ENCODE measurements around the gene SEPTIN1. TPM values are rescaled to one million over a fixed set of nuclear protein-coding genes. Genes with fewer than 3 reads are reported as not detected.

SEPTIN1 gene
- total and polyA plus RNA-seq, 8 donors = 2.5 to 6.3 (median 3.1) TPM

GRCh38 chr16:30374538-30374937, 7.8 kb downstream of the SEPTIN1 start, which contains the start of gene MYL11:
Gene MYL11, plus strand, starts transcription at chr16:30374802. Its CDS starts 56 bp downstream, at chr16:30374858.
- intact Hi-C loops (cut with DNase I) = no loop called here
- DNase-seq = no peak
- Histone ChIP-seq H3K36me3 (no peaks in the 10 kb centered on the region), H3K9me3 (no peaks in the 10 kb centered on the region), H3K4me3 (no peak within 1 kb of the TSS), H3K27me3 (no peaks in the 10 kb centered on the region), H3K27ac (no peak within 1 kb of the TSS), H3K4me1 (peaks cover 4 to 31% of the 10 kb centered on the region in 2 donors)
- no peak for ATAC-seq
- no peak for TF ChIP-seq CTCF (IDR thresholded peaks at IDR 0.05)

- no peak overlapping the region for H3K27ac ChIP-seq
Measured at GRCh38 chr16:30372725-30373124, 9.6 kb downstream of the SEPTIN1 start.

GRCh38 chr16:30372038-30372712, 10.2 kb downstream of the SEPTIN1 start:
- no peak for DNase-seq
- no peak overlapping the region for H3K4me3 ChIP-seq
- no peaks in the 10 kb centered on the region for H3K9me3 ChIP-seq
- no peak for ATAC-seq
- no peaks in the 10 kb centered on the region for H3K36me3 ChIP-seq
- intact Hi-C loops (cut with DNase I) = no loop called here
- H3K27me3 ChIP-seq = no peaks in the 10 kb centered on the region
- no peak overlapping the region for H3K27ac ChIP-seq
- H3K4me1 ChIP-seq = peaks cover 5 to 31% of the 10 kb centered on the region in 2 donors
- TF ChIP-seq CTCF (IDR thresholded peaks at IDR 0.05) = no peak

More at GRCh38 chr16:30372725-30373124, 9.6 kb downstream of the SEPTIN1 start:
- H3K4me3 ChIP-seq = no peak overlapping the region
- TF ChIP-seq CTCF (IDR thresholded peaks at IDR 0.05) = no peak
- no peaks in the 10 kb centered on the region for H3K9me3 ChIP-seq
- H3K36me3 ChIP-seq = no peaks in the 10 kb centered on the region
- ATAC-seq (no peak), DNase-seq (no peak)
- intact Hi-C loops (cut with DNase I) = no loop called here
- peaks cover 4 to 31% of the 10 kb centered on the region in 2 donors for H3K4me1 ChIP-seq
- no peaks in the 10 kb centered on the region for H3K27me3 ChIP-seq

GRCh38 chr16:30371248-30371816, 11.0 kb downstream of the SEPTIN1 start:
- Histone ChIP-seq H3K4me3 (peak overlapping the region; percentile 31 to 43), H3K27ac (peak overlapping the region; percentile 90 to 92), H3K27me3 (no peaks in the 10 kb centered on the region), H3K9me3 (no peaks in the 10 kb centered on the region), H3K36me3 (peaks cover 0 to 5% of the 10 kb centered on the region in 2 donors), H3K4me1 (peaks cover 4 to 35% of the 10 kb centered on the region in 2 donors)
- DNase-seq (no peak), ATAC-seq (no peak)
- intact Hi-C loops (cut with DNase I) = no loop called here
- no peak for TF ChIP-seq CTCF (IDR thresholded peaks at IDR 0.05)

- H3K27ac ChIP-seq = peak within 1 kb of the TSS; percentile 90 to 92
- H3K9me3 ChIP-seq = no peaks in the 10 kb centered on the region
- DNase-seq = peak; percentile 96 to 100 (median 98)
- intact Hi-C loops (cut with DNase I) = no loop called here
- TF ChIP-seq CTCF (IDR thresholded peaks at IDR 0.05) = peak in 1 of 2 donors; percentile 33
- peaks cover 4 to 42% of the 10 kb centered on the region in 2 donors for H3K4me1 ChIP-seq
- peaks cover 0 to 12% of the 10 kb centered on the region in 2 donors for H3K36me3 ChIP-seq
- H3K4me3 ChIP-seq = peak within 1 kb of the TSS; percentile 76 to 93
- ATAC-seq = peak; percentile 92
- no peaks in the 10 kb centered on the region for H3K27me3 ChIP-seq
Measured at GRCh38 chr16:30370456-30371247, 11.7 kb downstream of the SEPTIN1 start, which contains the start of gene TBC1D10B. Gene TBC1D10B, minus strand, starts transcription at chr16:30370494. Its CDS starts 311 bp downstream, at chr16:30370183.
